HG03025 (cell line): ENCODE results near the gene KNCN.

Experiments used
- ATAC-seq: cut with Tn5 transposase; IDR thresholded peaks from one replicate; pipeline ENCODE4 v1.9.1; 2021; ENCODE audit warnings: mild to moderate bottlenecking, moderate library complexity; ENCODE audit not compliant: unreplicated experiment, low FRiP score

Gene KNCN

GRCh38 chr1:46546210-46546609 is 5.2 kb downstream of the KNCN start:
- no peak for ATAC-seq

GRCh38 chr1:46545784-46546183 is 5.7 kb downstream of the KNCN start:
- ATAC-seq: no peak

DNA sequence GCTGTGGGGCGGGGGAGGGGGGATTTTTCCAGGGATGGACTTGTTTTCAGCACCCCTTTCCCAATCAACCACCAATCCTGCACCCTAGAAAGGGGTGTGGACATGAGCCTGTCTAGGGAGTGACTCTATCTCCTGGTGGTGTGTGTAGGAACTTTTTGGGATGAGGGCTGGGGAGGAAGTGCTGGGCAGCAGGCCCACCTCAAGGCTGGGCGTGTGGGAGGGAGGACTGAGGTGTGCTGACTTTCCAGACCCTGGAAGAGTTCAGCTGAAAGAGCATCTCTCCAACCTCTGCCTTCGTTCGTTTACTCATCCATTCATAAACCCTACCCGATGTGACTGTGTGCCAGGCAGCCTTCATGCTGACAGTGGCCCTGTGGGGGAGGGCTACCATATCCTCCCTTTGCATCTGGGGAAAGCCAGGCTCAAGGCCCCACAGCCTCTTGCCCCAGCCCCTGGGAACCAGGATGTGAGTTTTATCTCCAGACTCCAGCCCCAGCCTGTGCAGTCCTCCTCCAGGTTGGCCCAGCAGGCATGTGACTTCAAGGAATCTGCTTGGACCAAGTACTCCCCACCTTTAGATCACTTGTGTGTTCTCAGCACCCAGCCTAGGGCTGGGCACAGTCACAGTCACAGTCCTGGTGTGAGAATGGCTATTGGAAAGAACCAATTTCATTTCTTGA is 6.7 kb downstream of the KNCN start:
- no peak for ATAC-seq

- ATAC-seq: no peak
Measured at GRCh38 chr1:46543761-46544560, 7.5 kb downstream of the KNCN start.

- no peak for ATAC-seq
Measured at GRCh38 chr1:46543382-46543760, 8.1 kb downstream of the KNCN start.

DNA sequence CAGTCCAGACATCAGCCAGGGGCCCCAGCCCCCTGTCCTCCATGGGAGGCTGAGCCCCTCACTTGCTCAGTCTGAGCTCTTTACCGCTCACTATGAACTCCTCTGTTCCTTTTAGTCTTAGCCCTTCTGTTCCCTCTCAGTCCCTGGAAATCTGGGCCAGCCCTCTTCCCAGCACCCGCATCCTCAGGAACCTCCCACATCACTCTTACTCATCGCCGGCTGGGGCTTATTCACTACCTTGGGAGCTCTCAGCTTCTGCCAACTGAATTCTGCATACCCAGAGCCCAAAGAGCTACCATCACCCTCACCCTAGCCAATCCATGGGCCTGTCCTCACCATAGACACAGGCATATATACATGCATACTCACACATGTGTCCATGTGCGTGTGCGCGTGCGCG is 11.5 kb downstream of the KNCN start:
- no peak for ATAC-seq

DNA sequence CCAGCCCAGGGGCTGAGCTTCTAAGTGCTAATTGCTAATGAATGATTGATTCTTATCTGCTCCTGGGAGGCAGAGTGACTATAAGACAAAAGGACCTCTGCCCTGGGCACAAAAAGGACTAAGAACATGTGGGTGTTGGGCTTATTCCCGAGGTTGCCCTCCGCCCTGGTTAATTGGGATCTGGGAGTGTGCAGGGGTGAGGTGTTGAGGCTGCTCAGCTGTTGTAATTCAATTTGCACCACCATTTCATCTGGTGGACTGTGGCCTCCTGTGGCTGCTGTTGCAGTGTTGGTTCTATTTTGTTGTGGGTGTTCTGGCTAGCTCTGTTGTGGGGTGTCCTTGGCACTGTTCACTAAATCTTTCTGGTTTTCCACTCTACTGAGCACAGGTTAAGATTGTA is 13.3 kb downstream of the KNCN start:
- no peak for ATAC-seq

- ATAC-seq: no peak
Measured at GRCh38 chr1:46537651-46538050, 13.8 kb downstream of the KNCN start.

DNA sequence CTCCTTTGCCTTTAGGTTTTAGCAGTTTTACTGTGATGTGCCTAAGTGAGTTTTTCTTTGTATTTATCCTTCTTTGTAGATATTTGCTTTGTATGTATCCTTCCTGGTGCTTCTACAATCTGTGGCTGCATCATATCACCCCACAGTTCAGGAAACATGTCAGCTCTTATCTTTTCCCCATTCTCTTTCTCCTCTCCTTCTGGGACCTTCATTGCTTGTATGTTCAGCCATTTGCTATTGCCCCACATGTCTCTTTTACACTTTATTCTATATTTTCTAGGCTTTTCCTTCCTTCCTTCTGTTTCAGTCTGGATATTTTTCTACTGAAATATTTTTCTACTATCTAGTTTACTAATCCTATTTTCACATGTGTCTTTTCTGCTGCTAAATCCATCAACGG is 14.9 kb downstream of the KNCN start:
- no peak for ATAC-seq

- ATAC-seq: no peak
Measured at GRCh38 chr1:46535063-46535462, 16.4 kb downstream of the KNCN start.

DNA sequence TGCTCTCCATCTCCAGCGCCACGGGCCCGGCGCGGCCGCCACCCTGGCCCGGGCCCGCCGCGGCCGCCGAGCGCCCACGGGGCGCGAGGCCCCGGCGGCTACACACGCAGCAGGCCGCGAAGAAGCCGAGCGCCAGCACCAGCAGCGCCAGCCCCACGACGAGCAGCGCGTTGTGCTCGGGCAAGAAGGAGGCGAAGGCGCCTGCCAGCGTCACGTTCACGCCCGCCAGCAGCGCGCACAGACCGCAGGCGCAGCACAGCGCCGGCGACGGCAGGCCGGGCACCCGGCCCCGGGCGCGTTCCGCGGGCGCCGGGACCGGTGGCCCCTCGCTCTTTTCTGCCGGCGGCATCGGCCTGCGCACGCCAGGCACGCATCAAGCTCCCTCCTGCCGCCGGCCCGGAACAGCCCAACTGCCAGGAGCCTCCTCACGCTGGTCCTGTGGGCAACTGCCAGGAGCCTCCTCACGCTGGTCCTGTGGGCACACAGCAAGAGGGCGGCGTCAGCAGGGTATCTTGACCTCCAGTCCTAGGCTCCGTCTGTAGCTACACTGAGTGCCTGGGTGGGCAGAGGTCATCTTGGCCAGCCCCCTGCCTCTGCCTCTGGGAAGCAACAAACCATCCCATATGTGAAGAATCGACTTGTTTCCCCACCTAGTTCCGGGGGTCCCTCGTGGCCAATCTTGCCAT is 18.1 kb downstream of the KNCN start:
- no peak for ATAC-seq

GRCh38 chr1:46532498-46533178 is 18.8 kb downstream of the KNCN start:
- no peak for ATAC-seq

DNA sequence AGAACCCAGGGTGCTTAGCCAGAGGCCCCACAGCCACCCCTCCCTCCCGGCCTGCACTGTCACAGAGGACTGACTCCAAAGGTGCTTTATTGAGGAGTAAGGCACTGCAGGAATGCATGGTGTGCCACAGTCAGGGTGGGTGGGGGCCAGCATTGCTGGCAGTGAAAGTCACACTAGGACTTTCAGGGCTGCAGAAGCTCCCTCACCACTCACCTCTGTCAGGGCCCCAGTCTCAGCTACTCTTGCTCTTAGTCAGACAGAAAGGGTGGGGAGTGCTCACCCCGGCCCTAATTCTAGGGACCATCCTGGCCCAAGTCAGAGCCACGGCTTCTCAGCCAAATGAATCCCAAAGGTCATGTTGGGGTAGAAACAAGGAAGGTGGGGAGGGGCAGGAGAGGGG is 19.4 kb downstream of the KNCN start:
- no peak for ATAC-seq

- no peak for ATAC-seq
Measured at GRCh38 chr1:46530791-46531409, 20.5 kb downstream of the KNCN start.

GRCh38 chr1:46530311-46530710 is 21.1 kb downstream of the KNCN start:
- ATAC-seq: no peak

DNA sequence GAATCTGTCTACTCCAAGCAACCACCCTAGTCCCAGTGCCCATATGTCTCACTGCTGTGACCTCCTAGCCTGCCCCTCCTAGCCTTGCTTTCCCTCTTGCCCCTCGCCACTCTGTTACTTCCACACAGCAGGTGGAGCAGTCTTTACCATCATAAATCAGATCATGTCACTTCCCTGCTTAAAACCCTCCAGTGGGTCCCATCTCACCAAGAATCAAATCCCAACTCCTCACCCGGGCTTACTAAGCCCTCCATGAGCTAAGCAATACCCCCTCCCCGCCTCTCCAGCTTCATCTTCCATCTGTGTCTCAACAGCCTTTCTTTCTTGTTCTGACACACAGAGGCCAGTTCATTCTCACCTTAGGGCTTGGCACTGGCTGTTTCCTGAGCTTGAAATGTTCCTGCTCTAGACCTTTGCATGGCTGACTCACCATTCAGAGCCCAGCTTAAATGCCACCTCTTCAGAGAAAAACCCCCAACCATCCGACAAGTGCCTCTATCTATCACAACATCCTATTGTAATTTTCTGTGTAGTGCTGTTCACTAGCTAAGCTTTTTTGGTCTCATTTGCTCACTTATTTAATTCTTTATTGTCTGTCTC is 22.3 kb downstream of the KNCN start:
- no peak for ATAC-seq

DNA sequence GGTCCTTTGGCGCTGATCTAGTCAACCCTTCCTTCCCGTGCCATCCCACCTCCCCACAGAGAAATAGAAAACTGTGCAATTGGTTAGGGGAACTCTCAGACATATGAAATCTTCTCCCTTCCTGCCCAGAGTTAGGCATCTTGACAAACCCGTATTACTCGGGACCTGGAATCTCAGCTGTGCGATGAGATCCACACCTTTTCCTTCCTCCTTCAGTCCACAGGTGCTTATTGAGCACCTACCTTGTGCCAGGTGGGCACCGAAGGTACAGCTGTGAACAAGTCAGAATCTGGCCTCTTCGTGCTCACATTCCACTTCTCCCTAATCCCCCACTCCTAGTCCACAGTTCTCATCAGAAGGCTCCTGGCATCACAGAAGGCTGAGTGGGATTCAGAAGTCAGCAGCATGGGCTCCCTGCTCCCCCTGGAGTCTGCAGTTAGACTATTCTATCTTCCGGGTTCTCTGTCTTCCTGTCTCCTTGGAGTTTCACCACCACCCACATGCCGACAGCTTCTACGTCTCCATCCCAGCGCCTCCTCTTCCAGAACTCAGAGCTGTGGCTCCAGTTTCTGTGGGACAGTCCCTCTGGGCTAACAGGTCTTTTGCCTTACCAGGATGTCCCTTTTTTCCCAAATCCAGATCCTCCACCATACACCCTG is 23.0 kb downstream of the KNCN start:
- ATAC-seq: no peak

GRCh38 chr1:46527474-46528296 is 23.8 kb downstream of the KNCN start:
- ATAC-seq: no peak
